ENCODE data around the gene LCE7A.
A peak's percentile ranks its signal among the peaks of the same experiment; 100 is the strongest.

LCE7A gene

GRCh38 chr1:152884506-152884905, 24.7 kb downstream of the LCE7A start:
- Mint-ChIP-seq H3K27ac (ENCODE audit: low read depth) (no peak overlapping the region), H3K9me3 (no peaks in the 10 kb centered on the region), H3K4me1 (peaks cover 5% of the 10 kb centered on the region), H3K4me3 (no peak overlapping the region), H3K27me3 (peaks cover 22% of the 10 kb centered on the region), H3K36me3 (ENCODE audit: insufficient read depth) (no peaks in the 10 kb centered on the region)
- ATAC-seq (replicated peaks; ENCODE audit: extremely low read depth, poor library complexity, severe bottlenecking) (no peak), DNase-seq (ENCODE audit: low spot score in 2 of 2) (no peak)

GRCh38 chr1:152884966-152885624, 25.3 kb downstream of the LCE7A start:
- no peak overlapping the region for H3K4me3 Mint-ChIP-seq
- DNase-seq (ENCODE audit: low spot score in 2 of 2): no peak
- no peak overlapping the region for H3K27ac Mint-ChIP-seq (ENCODE audit: low read depth)
- no peaks in the 10 kb centered on the region for H3K36me3 Mint-ChIP-seq (ENCODE audit: insufficient read depth)
- no peak for ATAC-seq (replicated peaks; ENCODE audit: extremely low read depth, poor library complexity, severe bottlenecking)
- H3K27me3 Mint-ChIP-seq: peaks cover 24% of the 10 kb centered on the region
- H3K4me1 Mint-ChIP-seq: peaks cover 5% of the 10 kb centered on the region
- no peaks in the 10 kb centered on the region for H3K9me3 Mint-ChIP-seq

GRCh38 chr1:152886085-152886484, 26.3 kb downstream of the LCE7A start:
- no peaks in the 10 kb centered on the region for H3K9me3 Mint-ChIP-seq
- DNase-seq (ENCODE audit: low spot score in 2 of 2) (no peak), ATAC-seq (replicated peaks; ENCODE audit: extremely low read depth, poor library complexity, severe bottlenecking) (no peak)
- no peaks in the 10 kb centered on the region for H3K36me3 Mint-ChIP-seq (ENCODE audit: insufficient read depth)
- H3K4me1 Mint-ChIP-seq: peaks cover 5% of the 10 kb centered on the region
- H3K27ac Mint-ChIP-seq (ENCODE audit: low read depth): no peak overlapping the region
- no peak overlapping the region for H3K4me3 Mint-ChIP-seq
- peaks cover 24% of the 10 kb centered on the region for H3K27me3 Mint-ChIP-seq

- peaks cover 24% of the 10 kb centered on the region for H3K27me3 Mint-ChIP-seq
- H3K27ac Mint-ChIP-seq (ENCODE audit: low read depth): no peak overlapping the region
- H3K4me1 Mint-ChIP-seq: peaks cover 5% of the 10 kb centered on the region
- no peak for DNase-seq (ENCODE audit: low spot score in 2 of 2)
- no peak overlapping the region for H3K4me3 Mint-ChIP-seq
- no peak for ATAC-seq (replicated peaks; ENCODE audit: extremely low read depth, poor library complexity, severe bottlenecking)
- no peaks in the 10 kb centered on the region for H3K9me3 Mint-ChIP-seq
- H3K36me3 Mint-ChIP-seq (ENCODE audit: insufficient read depth): no peaks in the 10 kb centered on the region
Observed at GRCh38 chr1:152886758-152887409, 27.1 kb downstream of the LCE7A start.

GRCh38 chr1:152888126-152888525, 28.3 kb downstream of the LCE7A start:
- DNase-seq (ENCODE audit: low spot score in 2 of 2): no peak
- Mint-ChIP-seq H3K27me3 (peaks cover 36% of the 10 kb centered on the region), H3K4me1 (peaks cover 5% of the 10 kb centered on the region), H3K4me3 (no peak overlapping the region), H3K9me3 (no peaks in the 10 kb centered on the region), H3K27ac (ENCODE audit: low read depth) (no peak overlapping the region), H3K36me3 (ENCODE audit: insufficient read depth) (no peaks in the 10 kb centered on the region)
- ATAC-seq (replicated peaks; ENCODE audit: extremely low read depth, poor library complexity, severe bottlenecking): no peak

- Mint-ChIP-seq H3K36me3 (ENCODE audit: insufficient read depth) (peaks cover 1% of the 10 kb centered on the region), H3K4me3 (no peak overlapping the region), H3K27ac (ENCODE audit: low read depth) (no peak overlapping the region), H3K27me3 (peaks cover 72% of the 10 kb centered on the region), H3K9me3 (no peaks in the 10 kb centered on the region), H3K4me1 (no peaks in the 10 kb centered on the region)
- no peak for ATAC-seq (replicated peaks; ENCODE audit: extremely low read depth, poor library complexity, severe bottlenecking)
- no peak for DNase-seq (ENCODE audit: low spot score in 2 of 2)
Observed at GRCh38 chr1:152899027-152899426, 39.2 kb downstream of the LCE7A start.

- Mint-ChIP-seq H3K27me3 (peaks cover 68% of the 10 kb centered on the region), H3K9me3 (no peaks in the 10 kb centered on the region), H3K4me3 (no peak overlapping the region), H3K36me3 (ENCODE audit: insufficient read depth) (peaks cover 1% of the 10 kb centered on the region), H3K4me1 (no peaks in the 10 kb centered on the region), H3K27ac (ENCODE audit: low read depth) (no peak overlapping the region)
- DNase-seq (ENCODE audit: low spot score in 2 of 2) (no peak), ATAC-seq (replicated peaks; ENCODE audit: extremely low read depth, poor library complexity, severe bottlenecking) (no peak)
Observed at GRCh38 chr1:152899883-152900282, 40.1 kb downstream of the LCE7A start.

- ATAC-seq (replicated peaks; ENCODE audit: extremely low read depth, poor library complexity, severe bottlenecking) (no peak), DNase-seq (ENCODE audit: low spot score in 2 of 2) (no peak)
- Mint-ChIP-seq H3K4me1 (no peaks in the 10 kb centered on the region), H3K27me3 (peaks cover 70% of the 10 kb centered on the region), H3K4me3 (no peak overlapping the region), H3K27ac (ENCODE audit: low read depth) (no peak overlapping the region), H3K36me3 (ENCODE audit: insufficient read depth) (peaks cover 5% of the 10 kb centered on the region), H3K9me3 (no peaks in the 10 kb centered on the region)
Observed at GRCh38 chr1:152901631-152902030, 41.8 kb downstream of the LCE7A start.

- H3K27me3 Mint-ChIP-seq: peaks cover 70% of the 10 kb centered on the region
- no peaks in the 10 kb centered on the region for H3K9me3 Mint-ChIP-seq
- H3K36me3 Mint-ChIP-seq (ENCODE audit: insufficient read depth): peaks cover 5% of the 10 kb centered on the region
- DNase-seq (ENCODE audit: low spot score in 2 of 2) (no peak), ATAC-seq (replicated peaks; ENCODE audit: extremely low read depth, poor library complexity, severe bottlenecking) (no peak)
- H3K4me1 Mint-ChIP-seq: no peaks in the 10 kb centered on the region
- no peak overlapping the region for H3K27ac Mint-ChIP-seq (ENCODE audit: low read depth)
- H3K4me3 Mint-ChIP-seq: no peak overlapping the region
Observed at GRCh38 chr1:152902636-152903035, 42.8 kb downstream of the LCE7A start.

- H3K4me3 Mint-ChIP-seq: no peak overlapping the region
- ATAC-seq (replicated peaks; ENCODE audit: extremely low read depth, poor library complexity, severe bottlenecking): no peak
Observed at GRCh38 chr1:152904688-152905440, 45.1 kb downstream of the LCE7A start.

GRCh38 chr1:152906023-152906565, 46.3 kb downstream of the LCE7A start:
- Mint-ChIP-seq H3K4me3 (peak overlapping the region; percentile 8), H3K27ac (ENCODE audit: low read depth) (peak overlapping the region; percentile 69), H3K36me3 (ENCODE audit: insufficient read depth) (peaks cover 4% of the 10 kb centered on the region), H3K4me1 (peaks cover 7% of the 10 kb centered on the region), H3K9me3 (no peaks in the 10 kb centered on the region), H3K27me3 (peaks cover 55% of the 10 kb centered on the region)
- DNase-seq (ENCODE audit: low spot score in 2 of 2) (no peak), ATAC-seq (replicated peaks; ENCODE audit: extremely low read depth, poor library complexity, severe bottlenecking) (peak; percentile 43)

More at GRCh38 chr1:152904688-152905440, 45.1 kb downstream of the LCE7A start:
- Mint-ChIP-seq H3K4me1 (peaks cover 5% of the 10 kb centered on the region), H3K27ac (ENCODE audit: low read depth) (no peak overlapping the region), H3K36me3 (ENCODE audit: insufficient read depth) (peaks cover 4% of the 10 kb centered on the region), H3K9me3 (no peaks in the 10 kb centered on the region), H3K27me3 (peaks cover 67% of the 10 kb centered on the region)
- DNase-seq (ENCODE audit: low spot score in 2 of 2): no peak

GRCh38 chr1:152907686-152908601, 48.1 kb downstream of the LCE7A start, which contains the start of gene IVL:
Gene IVL, plus strand, starts transcription at chr1:152908546. Its CDS starts 1,252 bp downstream, at chr1:152909798.
- Mint-ChIP-seq H3K9me3 (no peaks in the 10 kb centered on the region), H3K36me3 (ENCODE audit: insufficient read depth) (peaks cover 4% of the 10 kb centered on the region), H3K27me3 (peaks cover 46% of the 10 kb centered on the region), H3K27ac (ENCODE audit: low read depth) (peak within 1 kb of the TSS; percentile 69), H3K4me3 (peak within 1 kb of the TSS; percentile 66), H3K4me1 (peaks cover 7% of the 10 kb centered on the region)
- ATAC-seq (replicated peaks; ENCODE audit: extremely low read depth, poor library complexity, severe bottlenecking) (no peak), DNase-seq (ENCODE audit: low spot score in 2 of 2) (no peak)

All from central memory CD8-positive, alpha-beta T cell (primary cell).